K562 (cell line): Measurements from ENCODE around the gene CEMIP2. TPM values are rescaled to one million over a fixed set of nuclear protein-coding genes. Genes with fewer than 3 reads are reported as not detected.

Experiments used
- ATAC-seq: fragments of 200-7000 bp; cut with Tn5 transposase; 3 replicates; pipeline ENCODE4 v1.9.1; 2020; ENCODE audit warnings: moderate library complexity
- BruUV-seq: library from RNA; stranded (reverse); fragments of 400-500 nt; replicated peaks from 2 replicates; lab custom pipeline; 2021; lab: Mats Ljungman, UMichigan
- CTCF ChIA-PET: fragments of 300-600 bp; formaldehyde crosslinking; extraction: SDS; loops from one replicate; lab custom pipeline; 2021; ENCODE audit warnings: low intra/inter-chr PET ratio; lab: Yijun Ruan, JAX
- POLR2A ChIA-PET: fragments of 300-600, 350-650 bp; sonication (Branson Sonifier 250); formaldehyde crosslinking; extraction: SDS; loops from one replicate; lab custom pipeline; 2021; ENCODE audit warnings: antibody characterized with exemption, inconsistent platforms; lab: Yijun Ruan, JAX
- DNase-seq, 4 experiments: peaks; one replicate each; pipeline versions ENCODE4 v3.0.0 to v3.0.0-alpha.2; 2011 to 2018; ENCODE audit warnings: low spot score in 3 of 4, mixed read lengths in 3 of 4; ENCODE audit errors: extremely low read depth in 1 of 4
- FAIRE-seq: peaks from 2 replicates; lab custom pipeline; 2011; peaks lifted over from hg19 to GRCh38; lab: Jason Lieb, UNC
- H2AFZ ChIP-seq: 2 replicates; pipeline ENCODE4 v1.6.0; 2011; ENCODE audit warnings: low read depth, low read length, control low read depth, inconsistent platforms
- H3K27ac ChIP-seq: fragments of 200-600 bp; 3 replicates; pipeline ENCODE4 v1.8.0; 2011; ENCODE audit warnings: low read depth, mild to moderate bottlenecking, control low read depth, inconsistent platforms, low read length, moderate library complexity, mixed read lengths; ENCODE audit errors: extremely low read depth
- H3K27me3 ChIP-seq, 2 experiments: fragments of 300-600 bp in 1 of 2; 2 replicates in 1 of 2; 3 replicates in 1 of 2; pipeline versions ENCODE4 v1.6.0 to v1.8.0; 2011; ENCODE audit warnings: inconsistent platforms in 2 of 2, low read length in 2 of 2, mild to moderate bottlenecking in 1 of 2, mixed read lengths in 1 of 2, moderate library complexity in 1 of 2; ENCODE audit not compliant: control insufficient read depth in 2 of 2, insufficient read depth in 2 of 2
- H3K36me3 ChIP-seq: fragments of 300-600 bp; 3 replicates; pipeline ENCODE4 v1.8.0; 2011; ENCODE audit warnings: mild to moderate bottlenecking, low read length, inconsistent platforms; ENCODE audit not compliant: control insufficient read depth, insufficient read depth
- H3K4me1 ChIP-seq, 2 experiments: fragments of 200-600 bp in 1 of 2; replicated peaks in 1 of 2; 2 replicates in 1 of 2; 3 replicates in 1 of 2; pipeline versions ENCODE4 v1.5.1 to v1.8.0; 2011; ENCODE audit warnings: inconsistent platforms in 2 of 2, low read length in 2 of 2, mild to moderate bottlenecking in 1 of 2, mixed read lengths in 1 of 2, moderate library complexity in 1 of 2; ENCODE audit not compliant: control insufficient read depth in 2 of 2, insufficient read depth in 2 of 2
- H3K4me2 ChIP-seq: 2 replicates; pipeline ENCODE4 v1.6.1; 2011; ENCODE audit warnings: low read length, control low read depth, inconsistent platforms, mixed read lengths; ENCODE audit not compliant: insufficient read depth
- H3K4me3 ChIP-seq: fragments of 200-600 bp; sonication (generic), shearing (Covaris generic); 2 replicates; pipeline ENCODE4 v1.5.1; 2016; ENCODE audit warnings: control low read depth, inconsistent platforms
- H3K79me2 ChIP-seq: fragments of 200-600 bp; 3 replicates; pipeline ENCODE4 v1.8.0; 2011; ENCODE audit warnings: low read length, inconsistent platforms; ENCODE audit not compliant: control insufficient read depth, insufficient read depth
- H3K9ac ChIP-seq, 2 experiments: 2 replicates each; pipeline versions ENCODE4 v1.6.0 to v1.6.1; 2011; ENCODE audit warnings: low read depth in 2 of 2, low read length in 2 of 2, control low read depth in 1 of 2, inconsistent platforms in 1 of 2, mild to moderate bottlenecking in 1 of 2, mixed read lengths in 1 of 2; ENCODE audit not compliant: insufficient read depth in 1 of 2
- H3K9me1 ChIP-seq: one replicate; pipeline ENCODE4 v1.6.0; 2011; ENCODE audit warnings: inconsistent platforms, mild to moderate bottlenecking, low read length, moderate library complexity; ENCODE audit not compliant: control insufficient read depth, insufficient read depth
- H3K9me3 ChIP-seq: replicated peaks from 2 replicates; pipeline ENCODE4 v1.5.1; 2011; ENCODE audit warnings: low read depth, low read length, inconsistent platforms; ENCODE audit not compliant: control insufficient read depth, insufficient read depth
- H4K20me1 ChIP-seq: replicated peaks from 2 replicates; pipeline ENCODE4 v1.6.1; 2011; ENCODE audit warnings: low read length, inconsistent platforms, mixed read lengths; ENCODE audit not compliant: control insufficient read depth, insufficient read depth
- IRF2 ChIP-seq: sonication (generic); formaldehyde crosslinking; IDR thresholded peaks from 2 replicates; pipeline ENCODE4 v1.8.1; 2022; ENCODE audit warnings: mild to moderate bottlenecking, missing genetic modification reagents
- KAT2B ChIP-seq: IDR thresholded peaks from one replicate; pipeline ENCODE4 v1.6.1; 2012; ENCODE audit warnings: low read depth, mild to moderate bottlenecking, control low read depth, inconsistent platforms, low read length, moderate library complexity
- RBM17 ChIP-seq: fragments of 200-400 bp; formaldehyde crosslinking; IDR thresholded peaks from 2 replicates; pipeline ENCODE4 v1.6.1; 2017; ENCODE audit warnings: low read depth, mild to moderate bottlenecking, low read length, borderline replicate concordance
- REST ChIP-seq, 2 experiments: fragments of 450-650 bp; formaldehyde crosslinking in 1 of 2; IDR thresholded peaks; 2 replicates each; pipeline versions ENCODE4 v1.4.0 to v1.6.1; 2014 to 2020; ENCODE audit warnings: mild to moderate bottlenecking in 2 of 2, borderline replicate concordance in 1 of 2, low read depth in 1 of 2
- SREBF2 ChIP-seq: sonication (generic); formaldehyde crosslinking; IDR thresholded peaks from 2 replicates; pipeline ENCODE4 v1.4.0; 2020; ENCODE audit warnings: mild to moderate bottlenecking, missing genetic modification reagents
- TCF3 ChIP-seq: sonication (generic); formaldehyde crosslinking; IDR thresholded peaks from 2 replicates; pipeline ENCODE4 v1.4.0; 2020; ENCODE audit warnings: mild to moderate bottlenecking, missing genetic modification reagents
- TGIF2 ChIP-seq: sonication (generic); formaldehyde crosslinking; IDR thresholded peaks from 2 replicates; pipeline ENCODE4 v1.8.1; 2022; ENCODE audit warnings: mild to moderate bottlenecking, missing genetic modification reagents, moderate library complexity
- TRIM24 ChIP-seq, 2 experiments: fragments of 450-650 bp; IDR thresholded peaks; 2 replicates each; pipeline ENCODE4 v1.6.1; 2016
- WGBS: fragments of 100-300 bp; shearing (Covaris generic); methylation state at CpG from one replicate; pipeline ENCODE4 v1.1.6; 2016; ENCODE audit warnings: low coverage, mixed read lengths; ENCODE audit not compliant: insufficient coverage; ENCODE audit errors: missing lambda C conversion rate; 5-methylcytosine and 5-hydroxymethylcytosine counted together
- in situ Hi-C: fragments of 300-500 bp; cut with MboI; formaldehyde crosslinking; loops from 4 replicates; pipeline ENCODE4 v1.15.0; 2018; ENCODE audit warnings: inconsistent platforms, mixed read lengths
- intact Hi-C: fragments of 100-400 bp; cut with micrococcal nuclease; formaldehyde crosslinking; loops from 2 replicates; pipeline ENCODE4 v1.14.2; 2022
- polyA plus RNA-seq, 8 experiments: library from polyadenylated mRNA; depleted of rRNA in 4 of 8; stranded (reverse) in 5 of 8; unstranded in 3 of 8; fragments of >200 nt; fragmentation: Nextera tagmentation in 2 of 8; fragmentation: Illumina TruSeq in 1 of 8; extraction: Ambion mirVana in 2 of 8; extraction: Trizol in 1 of 8; gene quantifications; 2 replicates each; pipeline versions ENCODE4 v1.2.1 to v1.2.3, GENCODE V29; 2011 to 2014; ENCODE audit warnings: inconsistent platforms in 1 of 8, missing spikeins in 1 of 8
- total RNA-seq, 7 experiments: library from RNA; depleted of rRNA in 6 of 7; stranded (reverse); fragments of >200 nt in 6 of 7; fragmentation: Illumina TruSeq in 2 of 7; extraction: Trizol in 2 of 7; gene quantifications; 2 replicates each; pipeline versions ENCODE4 v1.2.1 to v1.2.3, GENCODE V29; 2011 to 2021; ENCODE audit warnings: low replicate concordance in 1 of 7

Gene CEMIP2
- total and polyA plus RNA-seq, 9 of the 15 experiments (the other 6 are each of a cell fraction or from before 2014, with no cell fraction given), result 5.4 to 29.9 (median 14.2) TPM

- H3K4me3 ChIP-seq, result no peak overlapping the region
- WGBS, result 67% methylated on average over 1 of the region's 1 CpG
- ATAC-seq, result no peak
- no TSS peak for BruUV-seq
- H3K36me3 ChIP-seq, result peaks cover 16% of the 10 kb centered on the region; the same call in 2 of the 3 replicates
- no peak overlapping the region for H3K4me2 ChIP-seq
- H3K9ac ChIP-seq, result no peak overlapping the region
- TF ChIP-seq KAT2B, result no peak
- no peak for TF ChIP-seq TGIF2 (CRISPR knock-in tag)
- no peak for TF ChIP-seq TRIM24 (IDR thresholded peaks at IDR 0.05)
- no peak for TF ChIP-seq RBM17
- no peak overlapping the region for H3K27ac ChIP-seq
- no peaks in the 10 kb centered on the region for H3K27me3 ChIP-seq
- no peak for FAIRE-seq
- in situ Hi-C loops, result no loop called here
- intact Hi-C loops, result no loop called here
- CTCF ChIA-PET, result no interaction called here
- H4K20me1 ChIP-seq, result no peaks in the 10 kb centered on the region
- H3K9me3 ChIP-seq, result no peaks in the 10 kb centered on the region
- no peak for DNase-seq
- no peaks in the 10 kb centered on the region for H3K79me2 ChIP-seq
- POLR2A ChIA-PET, result no interaction called here
- no peaks in the 10 kb centered on the region for H3K9me1 ChIP-seq
- no peak overlapping the region for H2AFZ ChIP-seq
- H3K4me1 ChIP-seq, result peaks cover 0 to 8% of the 10 kb centered on the region in 2 experiments; a peak in 4 of 5 replicates
These were observed 80.6 kb downstream of the CEMIP2 start for GRCh38 chr9:71687676-71688075.

GRCh38 chr9:71685988-71686387 is 82.3 kb downstream of the CEMIP2 start:
- peaks cover 0 to 13% of the 10 kb centered on the region in 2 experiments; a peak in 4 of 5 replicates for H3K4me1 ChIP-seq
- peaks cover 16% of the 10 kb centered on the region; the same call in 2 of the 3 replicates for H3K36me3 ChIP-seq
- no peak overlapping the region for H3K4me2 ChIP-seq
- POLR2A ChIA-PET, result interaction anchor here (0.6 to 1.1 kb wide), 2 partner anchors 22 to 74 kb away, joined by 3 read pairs; no protein-coding TSS in a partner anchor
- H3K27ac ChIP-seq, result no peak overlapping the region
- WGBS, result 64% methylated on average over 5 of the region's 7 CpGs
- no TSS peak for BruUV-seq
- FAIRE-seq, result peak; percentile 48
- TF ChIP-seq TCF3 (no peak), SREBF2 (CRISPR knock-in tag) (no peak), IRF2 (no peak), REST (IDR thresholded peaks at IDR 0.05; ENCODE audit: borderline replicate concordance) (no peak), REST (CRISPR knock-in tag; IDR thresholded peaks at IDR 0.05; ENCODE audit: low read depth) (no peak)
- ATAC-seq, result peak; percentile 54
- no peaks in the 10 kb centered on the region for H4K20me1 ChIP-seq
- CTCF ChIA-PET, result interaction anchor here (0.6 kb wide), 1 partner anchor 91 kb away, joined by 3 read pairs; no protein-coding TSS in a partner anchor
- no peak overlapping the region for H3K4me3 ChIP-seq
- no peaks in the 10 kb centered on the region for H3K9me3 ChIP-seq
- DNase-seq, result peak in 1 of 4 experiments; percentile 18
- no peak overlapping the region for H3K9ac ChIP-seq
- H3K79me2 ChIP-seq, result no peaks in the 10 kb centered on the region
- no peaks in the 10 kb centered on the region for H3K27me3 ChIP-seq
- H3K9me1 ChIP-seq, result no peaks in the 10 kb centered on the region
- H2AFZ ChIP-seq, result no peak overlapping the region
- intact Hi-C loops, result no loop called here
- in situ Hi-C loops, result no loop called here
